Measurements from ENCODE around the gene INTS7. TPM values are rescaled to one million over a fixed set of nuclear protein-coding genes. Genes with fewer than 3 reads are reported as not detected.

The INTS7 gene
- polyA plus RNA-seq, 3 donors = 6.1 to 10.7 (median 7.6) TPM

- TF ChIP-seq CTCF (IDR thresholded peaks at IDR 0.05) = no peak
- Histone ChIP-seq H3K4me1 (ENCODE audit: control insufficient read depth in 1 of 2, insufficient read depth in 2 of 2, low read length in 2 of 2) (peaks cover 34 to 37% of the 10 kb centered on the region in 2 donors), H3K9ac (ENCODE audit: insufficient read depth, low read length, poor library complexity, severe bottlenecking) (no peak overlapping the region), H3K4me2 (replicated peaks; ENCODE audit: extremely low read depth, low read length, poor library complexity, severe bottlenecking) (peak overlapping the region; percentile 26), H3K36me3 (replicated peaks in 1 of 2; ENCODE audit: control insufficient read depth in 1 of 2, insufficient read depth in 2 of 2, low read length in 2 of 2) (no peaks in the 10 kb centered on the region), H3K27me3 (ENCODE audit: control insufficient read depth in 2 of 2, insufficient read depth in 2 of 2, low read length in 2 of 2) (no peaks in the 10 kb centered on the region), H3K27ac (ENCODE audit: low read depth in 1 of 2, low read length in 2 of 2) (no peak overlapping the region), H3K79me2 (ENCODE audit: insufficient read depth, low read length) (no peaks in the 10 kb centered on the region), H3K4me3 (replicated peaks in 1 of 3; ENCODE audit: low read depth in 2 of 3, low read length in 3 of 3) (no peak overlapping the region), H2AFZ (ENCODE audit: insufficient read depth, low read depth, low read length, poor library complexity, severe bottlenecking) (no peak overlapping the region), H3K9me3 (replicated peaks in 1 of 2; ENCODE audit: control insufficient read depth in 1 of 2, insufficient read depth in 1 of 2, low read length in 2 of 2) (no peaks in the 10 kb centered on the region), H4K20me1 (ENCODE audit: insufficient read depth, low read length) (no peaks in the 10 kb centered on the region)
- Mint-ChIP-seq H3K27ac (peak overlapping the region in 3 of 7 donors; percentile 54 to 87 (median 80)), H3K9me3 (peaks cover 0 to 4% (median 0%) of the 10 kb centered on the region in 7 donors), H3K4me3 (no peak overlapping the region), H3K36me3 (no peaks in the 10 kb centered on the region), H3K4me1 (peaks cover 39% of the 10 kb centered on the region), H3K27me3 (ENCODE audit: low read depth in 3 of 3) (peaks cover 0 to 4% (median 1%) of the 10 kb centered on the region in 3 donors)
- WGBS (ENCODE audit: insufficient coverage) = 100% methylated on average over 5 of the region's 7 CpGs
- intact Hi-C loops (cut with micrococcal nuclease) = no loop called here
- no peak for DNase-seq
These were observed 125.1 kb downstream of the INTS7 start for GRCh38 chr1:211910113-211910884.

- H3K9ac ChIP-seq (ENCODE audit: insufficient read depth, low read length, poor library complexity, severe bottlenecking) = no peak overlapping the region
- no peak for TF ChIP-seq CTCF (IDR thresholded peaks at IDR 0.05)
- H3K36me3 ChIP-seq (replicated peaks in 1 of 2; ENCODE audit: control insufficient read depth in 1 of 2, insufficient read depth in 2 of 2, low read length in 2 of 2) = no peaks in the 10 kb centered on the region
- H3K9me3 ChIP-seq (replicated peaks in 1 of 2; ENCODE audit: control insufficient read depth in 1 of 2, insufficient read depth in 1 of 2, low read length in 2 of 2) = no peaks in the 10 kb centered on the region
- no peaks in the 10 kb centered on the region for H3K79me2 ChIP-seq (ENCODE audit: insufficient read depth, low read length)
- H2AFZ ChIP-seq (ENCODE audit: insufficient read depth, low read depth, low read length, poor library complexity, severe bottlenecking) = no peak overlapping the region
- Mint-ChIP-seq H3K27ac (peak overlapping the region in 5 of 7 donors; percentile 54 to 87 (median 79)), H3K4me3 (no peak overlapping the region), H3K9me3 (peaks cover 0 to 4% (median 0%) of the 10 kb centered on the region in 7 donors), H3K4me1 (peaks cover 39% of the 10 kb centered on the region), H3K27me3 (ENCODE audit: low read depth in 3 of 3) (peaks cover 0 to 4% (median 1%) of the 10 kb centered on the region in 3 donors), H3K36me3 (no peaks in the 10 kb centered on the region)
- WGBS (ENCODE audit: insufficient coverage) = 80% methylated on average over 4 of the region's 9 CpGs
- no peak overlapping the region for H3K4me2 ChIP-seq (replicated peaks; ENCODE audit: extremely low read depth, low read length, poor library complexity, severe bottlenecking)
- H3K4me3 ChIP-seq (replicated peaks in 1 of 3; ENCODE audit: low read depth in 2 of 3, low read length in 3 of 3) = peak overlapping the region in 1 of 3 experiments; percentile 9
- peaks cover 34 to 37% of the 10 kb centered on the region in 2 donors for H3K4me1 ChIP-seq (ENCODE audit: control insufficient read depth in 1 of 2, insufficient read depth in 2 of 2, low read length in 2 of 2)
- DNase-seq = no peak
- peak overlapping the region; percentile 48 to 49 for H3K27ac ChIP-seq (ENCODE audit: low read depth in 1 of 2, low read length in 2 of 2)
- no peaks in the 10 kb centered on the region for H3K27me3 ChIP-seq (ENCODE audit: control insufficient read depth in 2 of 2, insufficient read depth in 2 of 2, low read length in 2 of 2)
- H4K20me1 ChIP-seq (ENCODE audit: insufficient read depth, low read length) = no peaks in the 10 kb centered on the region
- intact Hi-C loops (cut with micrococcal nuclease) = no loop called here
These were observed 126.0 kb downstream of the INTS7 start for GRCh38 chr1:211909395-211909794.

Measured in CD14-positive monocyte (primary cell).